Testis (tissue), 3 donors: ENCODE measurements around the gene ALOX5AP. TPM values are rescaled to one million over a fixed set of nuclear protein-coding genes. Genes with fewer than 3 reads are reported as not detected.

ENCODE experiments used
- DNase-seq: peaks from one replicate; pipeline ENCODE4 v3.0.0-alpha.2; 2019
- H3K27ac ChIP-seq, 2 donors: fragments of 200-600 bp; sonication (generic); one replicate each; pipeline ENCODE4 v1.5.1; 2019
- H3K27me3 ChIP-seq: fragments of 200-600 bp; sonication (generic); one replicate; pipeline ENCODE4 v1.5.1; 2019
- H3K36me3 ChIP-seq: fragments of 200-600 bp; sonication (generic); one replicate; pipeline ENCODE4 v1.5.1; 2017; ENCODE audit warnings: low read depth; ENCODE audit errors: missing control alignments
- H3K4me1 ChIP-seq: fragments of 200-600 bp; sonication (generic); one replicate; pipeline ENCODE4 v1.5.1; 2019
- H3K4me3 ChIP-seq, 2 donors: fragments of 200-600 bp; sonication (generic); one replicate each; pipeline ENCODE4 v1.5.1; 2017 to 2019
- H3K9me3 ChIP-seq: fragments of 200-600 bp; sonication (generic); one replicate; pipeline ENCODE4 v1.5.1; 2017
- POLR2A ChIP-seq: fragments of 450-650 bp; IDR thresholded peaks from one replicate; pipeline ENCODE4 v1.6.1; 2017; ENCODE audit warnings: antibody characterized with exemption, mild to moderate bottlenecking, moderate library complexity
- WGBS, 2 donors: methylation state at CpG; one replicate each; pipeline ENCODE4 v1.1.5; 2018; 5-methylcytosine and 5-hydroxymethylcytosine counted together
- intact Hi-C: fragments of 100-400 bp; cut with DNase I; formaldehyde crosslinking; loops from one replicate; pipeline ENCODE4 v1.15.1; 2023; ENCODE audit warnings: low total_unique reads
- polyA plus RNA-seq: library from polyadenylated mRNA; stranded (reverse); fragments of 350-450 nt; fragmentation: Illumina TruSeq; extraction: RNeasy Lipid Tissue Mini Kit (QIAGEN cat#74804); gene quantifications from one replicate; pipeline ENCODE4 v1.2.3, GENCODE V29; 2014; ENCODE audit warnings: low read depth, low replicate concordance; ENCODE audit not compliant: insufficient read depth
- total RNA-seq, 2 donors: library from RNA; depleted of rRNA; stranded (reverse); fragments of >200 nt; gene quantifications; one replicate each; pipeline ENCODE4 v1.2.3, GENCODE V29; 2016
- TF ChIP-seq, protein P1 (sequence below), 3 experiments: fragments of 450-650 bp in 2 of 3; fragments of 200-600 bp in 1 of 3; sonication (generic) in 1 of 3; IDR thresholded peaks; one replicate each; pipeline ENCODE4 v1.5.1; 2016 to 2019; ENCODE audit warnings: antibody characterized with exemption in 3 of 3, mild to moderate bottlenecking in 2 of 3, moderate library complexity in 1 of 3

ALOX5AP gene
- total and polyA plus RNA-seq, 3 donors from 2014 or later = 2.5 to 13.4 (median 7.3) TPM

DNA sequence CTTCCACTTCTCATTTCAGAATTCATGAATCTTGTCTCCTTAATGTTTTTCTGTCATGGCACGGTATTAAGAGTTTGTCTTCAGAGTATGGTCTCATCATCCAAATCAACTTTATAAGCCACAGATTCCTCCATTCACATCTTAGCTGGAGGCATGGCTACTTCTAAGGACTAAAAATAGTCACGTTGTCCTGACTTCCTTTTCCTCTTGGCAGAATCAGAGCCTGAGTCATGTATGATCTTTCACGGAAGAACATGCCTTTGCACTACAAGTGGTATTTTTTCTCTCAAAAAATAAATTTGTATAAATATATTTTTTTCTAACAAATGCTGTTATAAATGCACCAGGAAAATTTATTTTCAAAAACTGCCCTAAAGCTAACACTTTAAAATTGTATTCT is 71.4 kb downstream of the ALOX5AP start:
- DNase-seq = no peak
- H3K9me3 ChIP-seq = no peaks in the 10 kb centered on the region
- H3K4me1 ChIP-seq = peaks cover 24% of the 10 kb centered on the region
- WGBS, 2 donors = 38 to 50% methylated on average over 3 of the region's 3 CpGs
- H3K36me3 ChIP-seq = no peaks in the 10 kb centered on the region
- no peak overlapping the region for H3K4me3 ChIP-seq
- TF ChIP-seq POLR2A = no peak
- TF ChIP-seq, protein P1, sequence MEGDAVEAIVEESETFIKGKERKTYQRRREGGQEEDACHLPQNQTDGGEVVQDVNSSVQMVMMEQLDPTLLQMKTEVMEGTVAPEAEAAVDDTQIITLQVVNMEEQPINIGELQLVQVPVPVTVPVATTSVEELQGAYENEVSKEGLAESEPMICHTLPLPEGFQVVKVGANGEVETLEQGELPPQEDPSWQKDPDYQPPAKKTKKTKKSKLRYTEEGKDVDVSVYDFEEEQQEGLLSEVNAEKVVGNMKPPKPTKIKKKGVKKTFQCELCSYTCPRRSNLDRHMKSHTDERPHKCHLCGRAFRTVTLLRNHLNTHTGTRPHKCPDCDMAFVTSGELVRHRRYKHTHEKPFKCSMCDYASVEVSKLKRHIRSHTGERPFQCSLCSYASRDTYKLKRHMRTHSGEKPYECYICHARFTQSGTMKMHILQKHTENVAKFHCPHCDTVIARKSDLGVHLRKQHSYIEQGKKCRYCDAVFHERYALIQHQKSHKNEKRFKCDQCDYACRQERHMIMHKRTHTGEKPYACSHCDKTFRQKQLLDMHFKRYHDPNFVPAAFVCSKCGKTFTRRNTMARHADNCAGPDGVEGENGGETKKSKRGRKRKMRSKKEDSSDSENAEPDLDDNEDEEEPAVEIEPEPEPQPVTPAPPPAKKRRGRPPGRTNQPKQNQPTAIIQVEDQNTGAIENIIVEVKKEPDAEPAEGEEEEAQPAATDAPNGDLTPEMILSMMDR (IDR thresholded peaks at IDR 0.05) = no peak
- H3K27me3 ChIP-seq = no peaks in the 10 kb centered on the region
- intact Hi-C loops = loop anchor here (10.0 kb wide), 1 partner anchor 132 kb away; no protein-coding TSS in a partner anchor
- H3K27ac ChIP-seq = no peak overlapping the region

DNA sequence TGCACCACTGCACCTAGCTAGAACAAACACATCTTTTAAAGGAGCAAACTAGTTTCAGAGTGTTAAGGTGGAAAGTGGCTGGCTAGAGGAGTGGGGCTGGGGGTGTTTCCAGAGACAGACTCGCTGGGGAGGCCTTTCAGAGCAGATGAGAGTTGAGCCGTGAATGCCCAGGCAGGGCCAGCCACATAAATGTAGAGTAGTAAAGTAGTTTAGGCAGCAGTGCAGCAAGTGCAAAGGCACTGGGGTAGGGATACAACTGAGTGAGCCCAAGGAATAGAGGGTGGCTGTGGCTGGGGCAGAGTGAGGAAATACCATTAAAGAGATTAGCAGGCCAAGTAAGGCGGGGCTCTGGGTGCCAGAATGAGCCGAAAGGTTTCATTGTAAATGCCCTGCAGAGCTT is 72.0 kb downstream of the ALOX5AP start:
- 84 to 85% methylated on average over 4 of the region's 4 CpGs for WGBS, 2 donors
- intact Hi-C loops = loop anchor here (10.0 kb wide), 1 partner anchor 133 kb away; no protein-coding TSS in a partner anchor
- H3K36me3 ChIP-seq = no peaks in the 10 kb centered on the region
- no peak for DNase-seq
- no peaks in the 10 kb centered on the region for H3K27me3 ChIP-seq
- TF ChIP-seq POLR2A = no peak
- TF ChIP-seq, protein P1 (IDR thresholded peaks at IDR 0.05) = no peak
- no peaks in the 10 kb centered on the region for H3K9me3 ChIP-seq
- no peak overlapping the region for H3K27ac ChIP-seq
- H3K4me1 ChIP-seq = peaks cover 24% of the 10 kb centered on the region
- no peak overlapping the region for H3K4me3 ChIP-seq

DNA sequence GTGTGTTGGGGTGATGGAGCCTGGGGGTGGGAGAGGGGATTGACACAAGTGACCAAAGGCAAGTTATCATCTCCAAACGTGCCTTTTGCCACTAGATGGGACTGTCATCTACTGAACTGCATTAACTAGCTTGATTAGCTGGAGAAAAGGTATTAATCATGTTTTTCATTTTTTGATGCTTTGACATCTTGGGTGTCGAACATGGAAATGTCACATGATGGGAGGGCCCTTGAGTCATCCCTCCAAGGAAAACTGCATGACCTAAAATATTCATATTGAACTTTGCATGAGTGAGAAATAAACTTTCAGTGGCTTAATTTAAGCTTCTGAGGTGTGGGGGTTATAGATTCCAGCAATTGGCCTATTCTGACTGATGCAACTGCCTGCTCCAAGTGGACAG is 73.3 kb downstream of the ALOX5AP start:
- no peak for TF ChIP-seq POLR2A
- TF ChIP-seq, protein P1 (IDR thresholded peaks at IDR 0.05) = no peak
- intact Hi-C loops = loop anchor here (10.0 kb wide), 1 partner anchor 134 kb away; no protein-coding TSS in a partner anchor
- H3K27ac ChIP-seq = no peak overlapping the region
- H3K36me3 ChIP-seq = no peaks in the 10 kb centered on the region
- no peaks in the 10 kb centered on the region for H3K27me3 ChIP-seq
- 59 to 74% methylated on average over 2 of the region's 2 CpGs for WGBS, 2 donors
- H3K4me1 ChIP-seq = peaks cover 18% of the 10 kb centered on the region
- no peaks in the 10 kb centered on the region for H3K9me3 ChIP-seq
- no peak for DNase-seq
- H3K4me3 ChIP-seq = no peak overlapping the region

DNA sequence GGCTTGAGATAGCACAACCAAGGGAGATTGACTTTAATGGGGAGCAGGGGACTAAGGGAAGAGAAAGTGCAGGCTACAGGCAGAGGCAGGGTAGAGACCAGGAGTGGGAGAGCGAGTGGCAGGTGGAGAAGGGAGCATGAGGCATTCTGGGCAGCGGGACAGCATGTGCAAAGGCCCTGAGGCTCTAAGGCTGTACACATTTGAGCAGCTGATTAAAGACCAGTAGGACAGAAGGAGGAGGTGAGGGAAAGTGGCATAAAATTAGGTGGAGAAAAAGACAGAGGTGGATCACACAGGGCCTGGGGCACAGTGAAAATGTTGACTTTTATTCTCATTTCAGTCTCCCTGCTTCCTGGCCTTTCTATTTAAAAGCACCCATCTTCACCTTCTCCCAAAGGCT is 74.4 kb downstream of the ALOX5AP start:
- no peaks in the 10 kb centered on the region for H3K36me3 ChIP-seq
- H3K4me3 ChIP-seq = no peak overlapping the region
- H3K27me3 ChIP-seq = no peaks in the 10 kb centered on the region
- 91 to 95% methylated on average over 2 of the region's 2 CpGs for WGBS, 2 donors
- peaks cover 14% of the 10 kb centered on the region for H3K4me1 ChIP-seq
- no peak for DNase-seq
- TF ChIP-seq POLR2A = no peak
- TF ChIP-seq, protein P1 (IDR thresholded peaks at IDR 0.05) = no peak
- H3K9me3 ChIP-seq = no peaks in the 10 kb centered on the region
- intact Hi-C loops = loop anchor here (10.0 kb wide), 1 partner anchor 135 kb away; no protein-coding TSS in a partner anchor
- H3K27ac ChIP-seq = no peak overlapping the region

DNA sequence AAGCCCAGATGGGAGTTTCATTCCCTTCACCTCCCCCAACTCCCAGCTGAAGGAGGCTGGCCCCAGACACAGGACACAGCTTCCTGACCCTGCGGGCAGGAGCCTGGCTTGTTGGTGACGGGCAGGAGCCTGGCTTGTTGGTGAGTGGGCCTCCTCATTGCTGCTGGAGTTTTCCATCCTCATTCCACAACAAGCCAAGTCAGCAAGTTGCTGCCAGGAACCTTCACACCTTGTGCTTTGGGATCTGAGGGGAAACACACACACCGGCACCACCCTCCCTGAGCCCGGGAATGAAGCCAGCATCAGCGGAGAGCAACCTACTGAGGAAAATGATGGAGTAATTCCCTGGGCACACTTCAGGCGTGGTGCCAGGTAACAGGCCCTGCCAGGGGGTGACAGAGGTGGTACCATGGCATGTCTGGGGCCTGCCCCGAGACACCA is 74.9 kb downstream of the ALOX5AP start:
- DNase-seq = no peak
- H3K36me3 ChIP-seq = no peaks in the 10 kb centered on the region
- H3K27ac ChIP-seq = no peak overlapping the region
- no peaks in the 10 kb centered on the region for H3K27me3 ChIP-seq
- H3K9me3 ChIP-seq = no peaks in the 10 kb centered on the region
- intact Hi-C loops = no loop called here
- peaks cover 14% of the 10 kb centered on the region for H3K4me1 ChIP-seq
- WGBS, 2 donors = 62 to 81% methylated on average over 6 to 7 of the region's 7 CpGs
- TF ChIP-seq, protein P1 (IDR thresholded peaks at IDR 0.05) = no peak
- TF ChIP-seq POLR2A = no peak
- H3K4me3 ChIP-seq = no peak overlapping the region
